DOHH2 (cell line): ENCODE results near the gene PYGB.

Source experiments
- H3F3A ChIP-seq: fragments of 200-600 bp; sonication (generic), shearing (Covaris generic); 2 replicates; pipeline ENCODE4 v1.6.0; 2016; ENCODE audit warnings: antibody characterized with exemption, mild to moderate bottlenecking; ENCODE audit not compliant: control insufficient read depth, insufficient read depth
- H3K27ac ChIP-seq: fragments of 200-600 bp; sonication (generic); 2 replicates; pipeline ENCODE4 v1.5.1; 2014; ENCODE audit warnings: low read depth, mild to moderate bottlenecking, low read length, moderate library complexity
- H3K27me3 ChIP-seq: fragments of 200-600 bp; sonication (generic); 2 replicates; pipeline ENCODE4 v1.6.1; 2014; ENCODE audit warnings: mild to moderate bottlenecking, low read length, mixed read lengths; ENCODE audit not compliant: control insufficient read depth
- H3K36me3 ChIP-seq: fragments of 200-600 bp; sonication (generic); 2 replicates; pipeline ENCODE4 v1.6.1; 2014; ENCODE audit warnings: mild to moderate bottlenecking, low read length, moderate library complexity, mixed read lengths; ENCODE audit not compliant: control insufficient read depth
- H3K4me1 ChIP-seq: fragments of 200-600 bp; sonication (generic); 2 replicates; pipeline ENCODE4 v1.6.1; 2014; ENCODE audit warnings: mild to moderate bottlenecking, low read length, mixed read lengths; ENCODE audit not compliant: control insufficient read depth
- H3K4me2 ChIP-seq: fragments of 200-600 bp; sonication (generic); 2 replicates; pipeline ENCODE4 v1.6.0; 2014; ENCODE audit warnings: mild to moderate bottlenecking, low read length, moderate library complexity
- H3K4me3 ChIP-seq: fragments of 200-600 bp; sonication (generic); 2 replicates; pipeline ENCODE4 v1.5.1; 2014; ENCODE audit warnings: mild to moderate bottlenecking, low read length, mixed read lengths
- H3K79me2 ChIP-seq: fragments of 200-600 bp; sonication (generic); 2 replicates; pipeline ENCODE4 v1.6.1; 2014; ENCODE audit warnings: mild to moderate bottlenecking, low read length, mixed read lengths; ENCODE audit not compliant: control insufficient read depth
- H3K9me2 ChIP-seq: fragments of 200-600 bp; sonication (generic); replicated peaks from 2 replicates; pipeline ENCODE4 v1.6.1; 2014; ENCODE audit warnings: mild to moderate bottlenecking, low read length, mixed read lengths; ENCODE audit not compliant: control insufficient read depth
- H3K9me3 ChIP-seq: fragments of 200-600 bp; sonication (generic); 2 replicates; pipeline ENCODE4 v1.6.1; 2014; ENCODE audit warnings: antibody characterized with exemption, low read length, mixed read lengths; ENCODE audit not compliant: control insufficient read depth, insufficient read depth
- H4K20me1 ChIP-seq: fragments of 200-600 bp; sonication (generic); 2 replicates; pipeline ENCODE4 v1.6.0; 2014; ENCODE audit warnings: low read depth, mild to moderate bottlenecking, antibody characterized with exemption, low read length, moderate library complexity; ENCODE audit not compliant: control insufficient read depth, insufficient read depth
- EZH2phosphoT487 ChIP-seq: fragments of 200-600 bp; sonication (generic); IDR thresholded peaks from 2 replicates; pipeline ENCODE4 v1.6.1; 2017; ENCODE audit warnings: borderline replicate concordance, mild to moderate bottlenecking, antibody characterized with exemption, low read length, moderate library complexity, mixed read lengths
- TF ChIP-seq, protein P1 (sequence below): fragments of 200-600 bp; sonication (generic); IDR thresholded peaks from one replicate; pipeline ENCODE4 v1.5.1; 2014; ENCODE audit warnings: antibody characterized with exemption, mild to moderate bottlenecking, low read depth, low read length; ENCODE audit not compliant: poor library complexity, severe bottlenecking

Gene PYGB

DNA sequence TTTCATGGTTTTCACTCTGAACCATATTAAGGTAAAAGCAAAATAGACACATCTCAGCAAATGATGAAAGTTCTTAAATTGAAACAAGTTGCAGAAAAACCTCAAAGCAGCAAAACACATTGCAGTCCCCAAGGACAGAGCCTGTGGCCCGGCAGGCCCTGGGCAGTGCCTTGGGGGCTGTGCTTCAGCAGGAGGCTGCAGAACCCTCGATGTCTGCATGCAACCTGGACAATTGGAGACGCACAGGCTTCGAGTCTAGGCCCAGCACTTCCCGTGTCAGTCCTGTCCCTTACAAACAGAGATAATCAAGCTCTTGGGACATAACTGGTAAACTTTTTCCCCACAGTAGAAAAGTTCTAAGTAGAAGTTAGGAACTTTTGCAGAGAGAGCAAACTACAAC is 9.2 kb downstream of the PYGB start:
- Histone ChIP-seq H3K4me1 (no peaks in the 10 kb centered on the region), H3K79me2 (peaks cover 24% of the 10 kb centered on the region), H3K36me3 (peaks cover 10% of the 10 kb centered on the region), H3K27me3 (no peaks in the 10 kb centered on the region), H3K4me3 (no peak overlapping the region), H4K20me1 (peaks cover 5% of the 10 kb centered on the region; the same call in 1 of the 2 replicates), H3K4me2 (no peak overlapping the region), H3K9me2 (no peaks in the 10 kb centered on the region), H3F3A (no peaks in the 10 kb centered on the region), H3K27ac (no peak overlapping the region), H3K9me3 (no peaks in the 10 kb centered on the region)
- TF ChIP-seq EZH2phosphoT487 = no peak
- TF ChIP-seq, protein P1, sequence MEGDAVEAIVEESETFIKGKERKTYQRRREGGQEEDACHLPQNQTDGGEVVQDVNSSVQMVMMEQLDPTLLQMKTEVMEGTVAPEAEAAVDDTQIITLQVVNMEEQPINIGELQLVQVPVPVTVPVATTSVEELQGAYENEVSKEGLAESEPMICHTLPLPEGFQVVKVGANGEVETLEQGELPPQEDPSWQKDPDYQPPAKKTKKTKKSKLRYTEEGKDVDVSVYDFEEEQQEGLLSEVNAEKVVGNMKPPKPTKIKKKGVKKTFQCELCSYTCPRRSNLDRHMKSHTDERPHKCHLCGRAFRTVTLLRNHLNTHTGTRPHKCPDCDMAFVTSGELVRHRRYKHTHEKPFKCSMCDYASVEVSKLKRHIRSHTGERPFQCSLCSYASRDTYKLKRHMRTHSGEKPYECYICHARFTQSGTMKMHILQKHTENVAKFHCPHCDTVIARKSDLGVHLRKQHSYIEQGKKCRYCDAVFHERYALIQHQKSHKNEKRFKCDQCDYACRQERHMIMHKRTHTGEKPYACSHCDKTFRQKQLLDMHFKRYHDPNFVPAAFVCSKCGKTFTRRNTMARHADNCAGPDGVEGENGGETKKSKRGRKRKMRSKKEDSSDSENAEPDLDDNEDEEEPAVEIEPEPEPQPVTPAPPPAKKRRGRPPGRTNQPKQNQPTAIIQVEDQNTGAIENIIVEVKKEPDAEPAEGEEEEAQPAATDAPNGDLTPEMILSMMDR = no peak

DNA sequence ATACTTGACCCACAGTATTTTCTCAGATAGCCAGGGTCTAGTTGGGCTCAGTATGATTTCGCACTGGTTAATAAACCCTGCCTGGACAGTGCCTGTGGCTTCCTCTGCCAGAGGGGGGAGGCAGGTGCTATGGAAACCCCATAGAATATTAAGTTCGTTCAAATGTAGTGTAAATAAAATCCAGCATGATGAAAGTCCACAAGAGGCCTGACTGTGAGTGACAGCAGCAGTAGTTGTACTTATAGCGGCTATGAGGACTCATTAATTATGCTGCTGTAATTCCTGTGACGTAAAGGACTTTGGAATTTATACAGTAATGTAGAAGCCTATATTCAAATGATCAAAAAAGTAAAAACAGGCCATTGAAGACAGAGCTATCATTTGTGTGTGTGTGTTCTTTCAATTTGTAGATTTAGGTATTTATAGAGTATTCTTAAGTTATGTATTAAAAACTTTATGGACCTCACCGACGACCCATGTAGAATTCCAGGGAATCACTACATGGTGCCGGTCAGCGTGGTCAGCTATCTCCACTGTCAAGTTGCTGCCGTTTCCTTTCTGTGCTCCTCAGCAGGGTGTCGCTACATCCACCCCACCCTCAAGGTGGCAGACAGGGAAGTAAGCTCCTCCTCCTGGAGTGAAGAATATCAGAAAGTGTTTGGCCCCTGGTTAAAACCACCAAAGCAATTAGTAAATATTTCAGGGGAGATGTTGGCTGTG is 10.0 kb downstream of the PYGB start:
- H3K4me1 ChIP-seq = no peaks in the 10 kb centered on the region
- H3K79me2 ChIP-seq = peaks cover 16% of the 10 kb centered on the region
- no peaks in the 10 kb centered on the region for H3K9me3 ChIP-seq
- no peaks in the 10 kb centered on the region for H3K9me2 ChIP-seq
- H3K27ac ChIP-seq = no peak overlapping the region
- H4K20me1 ChIP-seq = no peaks in the 10 kb centered on the region; the same call in 1 of the 2 replicates
- no peak overlapping the region for H3K4me3 ChIP-seq
- peaks cover 10% of the 10 kb centered on the region for H3K36me3 ChIP-seq
- H3K4me2 ChIP-seq = no peak overlapping the region
- TF ChIP-seq, protein P1 = no peak
- TF ChIP-seq EZH2phosphoT487 = no peak
- H3K27me3 ChIP-seq = no peaks in the 10 kb centered on the region
- H3F3A ChIP-seq = no peaks in the 10 kb centered on the region

DNA sequence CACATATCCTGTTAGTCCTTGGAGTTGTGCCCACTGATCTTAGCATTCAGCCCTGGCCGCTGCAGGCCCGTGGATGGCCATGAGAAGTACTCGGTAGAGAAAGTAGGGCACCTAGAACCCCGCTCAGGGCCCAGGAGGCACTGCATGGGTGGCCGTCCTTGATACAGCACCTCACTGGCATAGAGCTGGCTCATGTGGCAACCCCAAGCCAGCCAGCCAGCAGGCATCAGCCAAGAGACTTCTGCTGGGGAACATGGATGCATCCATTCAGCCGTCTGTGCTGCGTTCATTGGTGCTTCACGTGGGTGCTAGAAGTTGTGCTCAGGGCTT is 10.6 kb downstream of the PYGB start:
- Histone ChIP-seq H3K27me3 (no peaks in the 10 kb centered on the region), H3K4me1 (no peaks in the 10 kb centered on the region), H3K4me3 (no peak overlapping the region), H3K9me2 (no peaks in the 10 kb centered on the region), H3K4me2 (no peak overlapping the region), H3K79me2 (peaks cover 14% of the 10 kb centered on the region), H3K27ac (no peak overlapping the region), H3K36me3 (peaks cover 10% of the 10 kb centered on the region), H3F3A (no peaks in the 10 kb centered on the region), H4K20me1 (no peaks in the 10 kb centered on the region), H3K9me3 (no peaks in the 10 kb centered on the region)
- no peak for TF ChIP-seq EZH2phosphoT487
- TF ChIP-seq, protein P1 = no peak
